SK-N-SH treated with all-trans-retinoic acid at 6 μM for 48 hours (cell line): ENCODE results near the gene PEX7.

Experiments
- ATAC-seq: fragments of 200-7000 bp; cut with Tn5 transposase; 3 replicates; pipeline ENCODE4 v1.9.1; 2020; ENCODE audit warnings: mild to moderate bottlenecking, moderate library complexity
- ARNTL ChIP-seq: fragments of 450-650 bp; formaldehyde crosslinking; IDR thresholded peaks from 2 replicates; pipeline ENCODE4 v1.5.0; 2020; ENCODE audit warnings: low read depth, mild to moderate bottlenecking, moderate library complexity, borderline replicate concordance
- BACH2 ChIP-seq: fragments of 250-450 bp; sonication (Bioruptor Pico); IDR thresholded peaks from 2 replicates; pipeline ENCODE4 v1.9.0; 2021; ENCODE audit warnings: mild to moderate bottlenecking, borderline replicate concordance
- CSDC2 ChIP-seq: fragments of 250-450 bp; sonication (Bioruptor Pico); IDR thresholded peaks from 2 replicates; pipeline ENCODE4 v1.5.0; 2020; ENCODE audit warnings: mild to moderate bottlenecking, moderate library complexity
- ESRRG ChIP-seq: fragments of 250-450 bp; sonication (Bioruptor Pico); IDR thresholded peaks from 2 replicates; pipeline ENCODE4 v1.6.1; 2021; ENCODE audit warnings: mild to moderate bottlenecking
- GLIS3 ChIP-seq: fragments of 250-450 bp; sonication (Bioruptor Pico); IDR thresholded peaks from 2 replicates; pipeline ENCODE4 v1.5.0; 2020; ENCODE audit warnings: mild to moderate bottlenecking, moderate library complexity
- ISL1 ChIP-seq: fragments of 250-450 bp; sonication (Bioruptor Pico); IDR thresholded peaks from 2 replicates; pipeline ENCODE4 v2.1.2; 2022; ENCODE audit warnings: mild to moderate bottlenecking, moderate library complexity
- OSR1 ChIP-seq: fragments of 250-450 bp; sonication (Bioruptor Pico); IDR thresholded peaks from 2 replicates; pipeline ENCODE4 v1.8.0; 2022; ENCODE audit warnings: moderate library complexity, mild to moderate bottlenecking, inconsistent platforms
- PATZ1 ChIP-seq: fragments of 250-450 bp; sonication (Bioruptor Pico); IDR thresholded peaks from 2 replicates; pipeline ENCODE4 v1.8.0; 2020; ENCODE audit warnings: mild to moderate bottlenecking, moderate library complexity, borderline replicate concordance
- PPARA ChIP-seq: fragments of 250-450 bp; sonication (Bioruptor Pico); IDR thresholded peaks from 2 replicates; pipeline ENCODE4 v1.5.0; 2020; ENCODE audit warnings: mild to moderate bottlenecking, borderline replicate concordance
- RARB ChIP-seq: fragments of 250-450 bp; sonication (Bioruptor Pico); IDR thresholded peaks from 2 replicates; pipeline ENCODE4 v1.8.0; 2021; ENCODE audit warnings: mild to moderate bottlenecking, moderate library complexity
- SNAI2 ChIP-seq: fragments of 250-450 bp; sonication (Bioruptor Pico); IDR thresholded peaks from 2 replicates; pipeline ENCODE4 v1.5.0; 2020; ENCODE audit warnings: mild to moderate bottlenecking, moderate library complexity
- TCF4 ChIP-seq: fragments of 250-450 bp; sonication (Bioruptor Pico); IDR thresholded peaks from 2 replicates; pipeline ENCODE4 v1.8.0; 2021; ENCODE audit warnings: mild to moderate bottlenecking, moderate library complexity, borderline replicate concordance
- TOX ChIP-seq: fragments of 250-450 bp; sonication (Bioruptor Pico); IDR thresholded peaks from 2 replicates; pipeline ENCODE4 v1.8.0; 2021; ENCODE audit warnings: mild to moderate bottlenecking, moderate library complexity, borderline replicate concordance
- ZC3H10 ChIP-seq: fragments of 250-450 bp; sonication (Bioruptor Pico); IDR thresholded peaks from 2 replicates; pipeline ENCODE4 v1.5.1; 2021; ENCODE audit warnings: mild to moderate bottlenecking, moderate library complexity
- ZFP3 ChIP-seq: fragments of 250-450 bp; sonication (Bioruptor Pico); IDR thresholded peaks from 2 replicates; pipeline ENCODE4 v1.5.0; 2020; ENCODE audit warnings: mild to moderate bottlenecking, moderate library complexity
- ZFP30 ChIP-seq: fragments of 450-650 bp; formaldehyde crosslinking; IDR thresholded peaks from 2 replicates; pipeline ENCODE4 v1.5.0; 2022; ENCODE audit warnings: mild to moderate bottlenecking, moderate library complexity
- ZNF565 ChIP-seq: fragments of 450-650 bp; formaldehyde crosslinking; conservative IDR thresholded peaks from 2 replicates; pipeline ENCODE4 v1.5.0; 2020; ENCODE audit warnings: low read depth, mild to moderate bottlenecking, moderate library complexity
- ZNF70 ChIP-seq: fragments of 450-650 bp; formaldehyde crosslinking; IDR thresholded peaks from 2 replicates; pipeline ENCODE4 v1.5.0; 2020; ENCODE audit warnings: mild to moderate bottlenecking, moderate library complexity
- ZNF8 ChIP-seq: fragments of 450-650 bp; formaldehyde crosslinking; IDR thresholded peaks from 2 replicates; pipeline ENCODE4 v1.5.0; 2020; ENCODE audit warnings: mild to moderate bottlenecking, moderate library complexity
- TF ChIP-seq, protein P1 (sequence below): fragments of 250-450 bp; sonication (Bioruptor Pico); IDR thresholded peaks from 2 replicates; pipeline ENCODE4 v1.5.0; 2020; ENCODE audit warnings: mild to moderate bottlenecking, moderate library complexity
- TF ChIP-seq, protein P2 (sequence below): fragments of 250-450 bp; sonication (Bioruptor Pico); IDR thresholded peaks from 2 replicates; pipeline ENCODE4 v1.5.1; 2020; ENCODE audit warnings: low read depth, mild to moderate bottlenecking, moderate library complexity
- TF ChIP-seq, protein P3 (sequence below): fragments of 250-450 bp; sonication (Bioruptor Pico); IDR thresholded peaks from 2 replicates; pipeline ENCODE4 v1.8.0; 2021; ENCODE audit warnings: low read depth, mild to moderate bottlenecking, moderate library complexity, borderline replicate concordance
- TF ChIP-seq, protein P4 (sequence below): fragments of 250-450 bp; sonication (Bioruptor Pico); IDR thresholded peaks from 2 replicates; pipeline ENCODE4 v1.5.1; 2021; ENCODE audit warnings: mild to moderate bottlenecking, moderate library complexity

PEX7 gene

DNA sequence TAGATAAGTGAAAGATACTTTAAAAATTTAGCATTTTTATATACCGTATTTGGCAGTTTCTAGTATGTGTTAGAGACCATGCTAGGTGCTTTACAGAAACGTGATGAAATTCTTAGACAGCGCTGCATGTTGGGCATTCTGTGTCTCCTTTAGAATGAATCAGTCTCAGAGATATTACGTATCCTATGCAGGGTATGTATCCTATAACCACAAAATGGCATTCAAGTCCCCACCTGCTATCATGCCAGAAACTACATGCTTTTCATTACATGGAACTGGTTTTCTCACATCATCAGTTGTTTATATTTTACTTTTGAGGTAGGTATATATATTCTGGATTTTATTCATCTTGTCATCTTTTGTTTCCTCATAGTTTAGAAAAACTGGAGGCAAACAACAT lies 42.3 kb downstream of the PEX7 start:
- TF ChIP-seq ZC3H10 (no peak), ARNTL (CRISPR knock-in tag) (no peak), CSDC2 (no peak), TOX (CRISPR knock-in tag) (no peak), TCF4 (CRISPR knock-in tag) (no peak), SNAI2 (CRISPR knock-in tag) (no peak), ZNF8 (CRISPR knock-in tag) (no peak), RARB (CRISPR knock-in tag) (no peak), BACH2 (CRISPR knock-in tag) (no peak), ZFP30 (no peak), ZNF70 (CRISPR knock-in tag) (no peak)
- TF ChIP-seq, protein P1, sequence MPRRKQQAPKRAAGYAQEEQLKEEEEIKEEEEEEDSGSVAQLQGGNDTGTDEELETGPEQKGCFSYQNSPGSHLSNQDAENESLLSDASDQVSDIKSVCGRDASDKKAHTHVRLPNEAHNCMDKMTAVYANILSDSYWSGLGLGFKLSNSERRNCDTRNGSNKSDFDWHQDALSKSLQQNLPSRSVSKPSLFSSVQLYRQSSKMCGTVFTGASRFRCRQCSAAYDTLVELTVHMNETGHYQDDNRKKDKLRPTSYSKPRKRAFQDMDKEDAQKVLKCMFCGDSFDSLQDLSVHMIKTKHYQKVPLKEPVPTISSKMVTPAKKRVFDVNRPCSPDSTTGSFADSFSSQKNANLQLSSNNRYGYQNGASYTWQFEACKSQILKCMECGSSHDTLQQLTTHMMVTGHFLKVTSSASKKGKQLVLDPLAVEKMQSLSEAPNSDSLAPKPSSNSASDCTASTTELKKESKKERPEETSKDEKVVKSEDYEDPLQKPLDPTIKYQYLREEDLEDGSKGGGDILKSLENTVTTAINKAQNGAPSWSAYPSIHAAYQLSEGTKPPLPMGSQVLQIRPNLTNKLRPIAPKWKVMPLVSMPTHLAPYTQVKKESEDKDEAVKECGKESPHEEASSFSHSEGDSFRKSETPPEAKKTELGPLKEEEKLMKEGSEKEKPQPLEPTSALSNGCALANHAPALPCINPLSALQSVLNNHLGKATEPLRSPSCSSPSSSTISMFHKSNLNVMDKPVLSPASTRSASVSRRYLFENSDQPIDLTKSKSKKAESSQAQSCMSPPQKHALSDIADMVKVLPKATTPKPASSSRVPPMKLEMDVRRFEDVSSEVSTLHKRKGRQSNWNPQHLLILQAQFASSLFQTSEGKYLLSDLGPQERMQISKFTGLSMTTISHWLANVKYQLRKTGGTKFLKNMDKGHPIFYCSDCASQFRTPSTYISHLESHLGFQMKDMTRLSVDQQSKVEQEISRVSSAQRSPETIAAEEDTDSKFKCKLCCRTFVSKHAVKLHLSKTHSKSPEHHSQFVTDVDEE (CRISPR knock-in tag), result no peak
- TF ChIP-seq, protein P2, sequence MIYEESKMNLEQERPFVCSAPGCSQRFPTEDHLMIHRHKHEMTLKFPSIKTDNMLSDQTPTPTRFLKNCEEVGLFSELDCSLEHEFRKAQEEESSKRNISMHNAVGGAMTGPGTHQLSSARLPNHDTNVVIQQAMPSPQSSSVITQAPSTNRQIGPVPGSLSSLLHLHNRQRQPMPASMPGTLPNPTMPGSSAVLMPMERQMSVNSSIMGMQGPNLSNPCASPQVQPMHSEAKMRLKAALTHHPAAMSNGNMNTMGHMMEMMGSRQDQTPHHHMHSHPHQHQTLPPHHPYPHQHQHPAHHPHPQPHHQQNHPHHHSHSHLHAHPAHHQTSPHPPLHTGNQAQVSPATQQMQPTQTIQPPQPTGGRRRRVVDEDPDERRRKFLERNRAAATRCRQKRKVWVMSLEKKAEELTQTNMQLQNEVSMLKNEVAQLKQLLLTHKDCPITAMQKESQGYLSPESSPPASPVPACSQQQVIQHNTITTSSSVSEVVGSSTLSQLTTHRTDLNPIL (CRISPR knock-in tag), result no peak
- TF ChIP-seq, protein P3, sequence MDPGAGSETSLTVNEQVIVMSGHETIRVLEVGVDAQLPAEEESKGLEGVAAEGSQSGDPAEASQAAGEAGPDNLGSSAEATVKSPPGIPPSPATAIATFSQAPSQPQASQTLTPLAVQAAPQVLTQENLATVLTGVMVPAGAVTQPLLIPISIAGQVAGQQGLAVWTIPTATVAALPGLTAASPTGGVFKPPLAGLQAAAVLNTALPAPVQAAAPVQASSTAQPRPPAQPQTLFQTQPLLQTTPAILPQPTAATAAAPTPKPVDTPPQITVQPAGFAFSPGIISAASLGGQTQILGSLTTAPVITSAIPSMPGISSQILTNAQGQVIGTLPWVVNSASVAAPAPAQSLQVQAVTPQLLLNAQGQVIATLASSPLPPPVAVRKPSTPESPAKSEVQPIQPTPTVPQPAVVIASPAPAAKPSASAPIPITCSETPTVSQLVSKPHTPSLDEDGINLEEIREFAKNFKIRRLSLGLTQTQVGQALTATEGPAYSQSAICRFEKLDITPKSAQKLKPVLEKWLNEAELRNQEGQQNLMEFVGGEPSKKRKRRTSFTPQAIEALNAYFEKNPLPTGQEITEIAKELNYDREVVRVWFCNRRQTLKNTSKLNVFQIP (CRISPR knock-in tag), result no peak
- ATAC-seq, result no peak

GRCh38 chr6:136866872-136867416 lies 44.6 kb downstream of the PEX7 start:
- TF ChIP-seq TCF4 (CRISPR knock-in tag), result peak; percentile 80
- TF ChIP-seq ZNF8 (CRISPR knock-in tag), result 0 out of 2 replicates have a peak, but pooled peaks have one; percentile 28
- TF ChIP-seq, protein P1 (CRISPR knock-in tag), result peak; percentile 60; the same call in 1 of the 2 replicates
- TF ChIP-seq RARB (CRISPR knock-in tag), result no peak
- no peak for TF ChIP-seq ZNF565 (CRISPR knock-in tag)
- peak; percentile 4; the same call in 1 of the 2 replicates for TF ChIP-seq ARNTL (CRISPR knock-in tag)
- no peak for TF ChIP-seq TOX (CRISPR knock-in tag)
- no peak for TF ChIP-seq OSR1 (CRISPR knock-in tag)
- no peak for TF ChIP-seq GLIS3 (CRISPR knock-in tag)
- no peak for TF ChIP-seq ZFP3 (CRISPR knock-in tag)
- TF ChIP-seq CSDC2, result no peak
- no peak for TF ChIP-seq PATZ1 (CRISPR knock-in tag)
- TF ChIP-seq, protein P4, sequence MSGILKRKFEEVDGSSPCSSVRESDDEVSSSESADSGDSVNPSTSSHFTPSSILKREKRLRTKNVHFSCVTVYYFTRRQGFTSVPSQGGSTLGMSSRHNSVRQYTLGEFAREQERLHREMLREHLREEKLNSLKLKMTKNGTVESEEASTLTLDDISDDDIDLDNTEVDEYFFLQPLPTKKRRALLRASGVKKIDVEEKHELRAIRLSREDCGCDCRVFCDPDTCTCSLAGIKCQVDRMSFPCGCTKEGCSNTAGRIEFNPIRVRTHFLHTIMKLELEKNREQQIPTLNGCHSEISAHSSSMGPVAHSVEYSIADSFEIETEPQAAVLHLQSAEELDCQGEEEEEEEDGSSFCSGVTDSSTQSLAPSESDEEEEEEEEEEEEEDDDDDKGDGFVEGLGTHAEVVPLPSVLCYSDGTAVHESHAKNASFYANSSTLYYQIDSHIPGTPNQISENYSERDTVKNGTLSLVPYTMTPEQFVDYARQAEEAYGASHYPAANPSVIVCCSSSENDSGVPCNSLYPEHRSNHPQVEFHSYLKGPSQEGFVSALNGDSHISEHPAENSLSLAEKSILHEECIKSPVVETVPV (CRISPR knock-in tag), result peak; percentile 76; the same call in 1 of the 2 replicates
- TF ChIP-seq, protein P2 (CRISPR knock-in tag), result peak; percentile 56; the same call in 1 of the 2 replicates
- no peak for TF ChIP-seq ZC3H10
- TF ChIP-seq ISL1 (CRISPR knock-in tag), result peak; percentile 91
- TF ChIP-seq, protein P3 (CRISPR knock-in tag), result peak; percentile 63; the same call in 1 of the 2 replicates
- no peak for TF ChIP-seq ZFP30
- no peak for TF ChIP-seq PPARA (CRISPR knock-in tag)
- 0 out of 2 replicates have a peak, but pooled peaks have one; percentile 31 for TF ChIP-seq ESRRG
- TF ChIP-seq, all 23 proteins: peak for 9
- peak; percentile 77 for ATAC-seq
